T-cell (primary cell): ENCODE results near the gene SMIM43. TPM values are rescaled to one million over a fixed set of nuclear protein-coding genes. Genes with fewer than 3 reads are reported as not detected.
A peak's percentile ranks its signal among the peaks of the same experiment; 100 is the strongest.
"Not testable (repeated sequence)": the region's sequence is repeated elsewhere in the genome, so short reads cannot be mapped to it uniquely, and the experiment has no call there.

Experiments
- ATAC-seq, 4 experiments: fragments of 200-7000 bp in 3 of 4; fragments of 150-1000 bp in 1 of 4; cut with Tn5 transposase; replicated peaks in 1 of 4; 1 replicate in 3 of 4; 2 replicates in 1 of 4; pipeline ENCODE4 v1.10.0; 2021; ENCODE audit warnings: moderate library complexity in 3 of 4, mild to moderate bottlenecking in 2 of 4, moderate number of reproducible peaks in 1 of 4
- CTCF ChIA-PET, 2 donors: fragments of 300-600 bp; sonication (Branson Sonifier 250); formaldehyde crosslinking; loops; one replicate each; lab custom pipeline; 2022; ENCODE audit warnings: antibody characterized with exemption in 2 of 2; lab: Charles Lee
- POLR2A ChIA-PET, 2 donors: fragments of 300-600 bp; sonication (Branson Sonifier 250); formaldehyde crosslinking; loops; one replicate each; lab custom pipeline; 2022; ENCODE audit warnings: antibody characterized with exemption in 2 of 2; lab: Charles Lee
- DNase-seq, 35 experiments: peaks; one replicate each; pipeline versions ENCODE4 v3.0.0 to v3.0.0-alpha.2; 2013 to 2023
- H3K27ac ChIP-seq: one replicate; pipeline ENCODE4 v1.5.1; 2013; ENCODE audit warnings: low read length
- H3K27me3 ChIP-seq, 2 experiments: replicated peaks in 1 of 2; 1 replicate in 1 of 2; 2 replicates in 1 of 2; pipeline versions ENCODE4 v1.6.1 to v1.7.0; 2013; ENCODE audit warnings: low read length in 1 of 2, mixed read lengths in 1 of 2; ENCODE audit not compliant: control insufficient read depth in 2 of 2, insufficient read depth in 2 of 2; ENCODE audit errors: extremely low read depth in 1 of 2
- H3K36me3 ChIP-seq, 2 donors: 1 replicate in 1 of 2; 2 replicates in 1 of 2; pipeline versions ENCODE4 v1.6.1 to v1.7.0; 2013; ENCODE audit warnings: low read length in 1 of 2; ENCODE audit not compliant: control insufficient read depth in 2 of 2, insufficient read depth in 1 of 2; ENCODE audit errors: extremely low read depth in 1 of 2
- H3K4me1 ChIP-seq, 2 experiments: 1 replicate in 1 of 2; 2 replicates in 1 of 2; pipeline versions ENCODE4 v1.6.1 to v1.7.0; 2013; ENCODE audit warnings: low read length in 2 of 2, mixed read lengths in 1 of 2; ENCODE audit not compliant: insufficient read depth in 2 of 2, control insufficient read depth in 1 of 2; ENCODE audit errors: extremely low read depth in 1 of 2
- H3K4me3 ChIP-seq, 2 donors: 1 replicate in 1 of 2; 2 replicates in 1 of 2; pipeline versions ENCODE4 v1.5.1 to v1.7.0; 2013; ENCODE audit warnings: mild to moderate bottlenecking in 2 of 2, low read length in 1 of 2, moderate library complexity in 1 of 2; ENCODE audit not compliant: control insufficient read depth in 1 of 2; ENCODE audit errors: extremely low read depth in 1 of 2
- H3K9me3 ChIP-seq: 2 replicates; pipeline ENCODE4 v1.7.0; 2013
- H3K27ac Mint-ChIP-seq, 2 donors: one replicate each; pipeline ENCODE4 v1.8.0; 2020 to 2021; ENCODE audit warnings: mild to moderate bottlenecking in 2 of 2, mixed read lengths in 2 of 2
- H3K27me3 Mint-ChIP-seq, 2 donors: one replicate each; pipeline ENCODE4 v1.8.0; 2021 to 2022; ENCODE audit warnings: mixed read lengths in 2 of 2
- H3K36me3 Mint-ChIP-seq: one replicate; pipeline ENCODE4 v1.8.0; 2021; ENCODE audit warnings: mixed read lengths
- H3K4me1 Mint-ChIP-seq, 3 donors: one replicate each; pipeline ENCODE4 v1.8.0; 2020 to 2022; ENCODE audit warnings: mixed read lengths in 3 of 3, mild to moderate bottlenecking in 1 of 3
- H3K4me3 Mint-ChIP-seq, 3 donors: one replicate each; pipeline ENCODE4 v1.8.0; 2020 to 2022; ENCODE audit warnings: mild to moderate bottlenecking in 3 of 3, mixed read lengths in 3 of 3, moderate library complexity in 3 of 3
- H3K9me3 Mint-ChIP-seq, 3 donors: one replicate each; pipeline ENCODE4 v1.8.0; 2020 to 2022; ENCODE audit warnings: mixed read lengths in 3 of 3
- WGBS: methylation state at CpG from one replicate; pipeline ENCODE4 v1.1.5; 2013; ENCODE audit warnings: missing lambda C conversion rate; ENCODE audit not compliant: insufficient coverage; 5-methylcytosine and 5-hydroxymethylcytosine counted together
- total RNA-seq, 35 experiments: library from RNA in 6 of 35; stranded (reverse) in 6 of 35; fragments of 120-200 nt in 1 of 35; gene quantifications; one replicate each; pipeline versions ENCODE4 v1.2.1 to v1.2.4 and lab custom pipeline; 2013 to 2026

Gene SMIM43
- total RNA-seq, 5 donors from 2014 or later (not counting 1 experiment from before 2014, with no cell fraction given) = 0.43 TPM; not detected in 4

- DNase-seq = no peak
- no peak for ATAC-seq
- H3K36me3 Mint-ChIP-seq = no peaks in the 10 kb centered on the region
- peak overlapping the region in 1 of 2 donors; percentile 46 for H3K4me3 ChIP-seq
- no peaks in the 10 kb centered on the region for H3K36me3 ChIP-seq
- no peaks in the 10 kb centered on the region for H3K9me3 ChIP-seq
- H3K27ac Mint-ChIP-seq = no peak overlapping the region
- ChIA-PET POLR2A (interaction anchor here in 1 of 2 donors (0.6 kb wide), 1 partner anchor 41 kb away, joined by 3 read pairs; no protein-coding TSS in a partner anchor), CTCF (no interaction called here)
- H3K27ac ChIP-seq = no peak overlapping the region
- H3K27me3 ChIP-seq = peaks cover 12 to 27% of the 10 kb centered on the region in 2 experiments
- peaks cover 49 to 53% of the 10 kb centered on the region in 2 donors for H3K27me3 Mint-ChIP-seq
- H3K4me3 Mint-ChIP-seq = peak overlapping the region; percentile 29 to 61 (median 51)
- H3K4me1 ChIP-seq = peaks cover 0 to 12% of the 10 kb centered on the region in 2 experiments
- H3K4me1 Mint-ChIP-seq = peaks cover 9 to 11% (median 11%) of the 10 kb centered on the region in 3 donors
- 69% methylated on average over 5 of the region's 16 CpGs for WGBS
- no peaks in the 10 kb centered on the region for H3K9me3 Mint-ChIP-seq
These were observed 373 bp upstream of the SMIM43 start for GRCh38 chr4:121765368-121765705.

- ATAC-seq = no peak
- no peak overlapping the region for H3K27ac Mint-ChIP-seq
- H3K4me1 ChIP-seq = peaks cover 0 to 12% of the 10 kb centered on the region in 2 experiments
- no peaks in the 10 kb centered on the region for H3K9me3 Mint-ChIP-seq
- H3K27me3 Mint-ChIP-seq = peaks cover 49 to 53% of the 10 kb centered on the region in 2 donors
- ChIA-PET CTCF (no interaction called here), POLR2A (no interaction called here)
- no peaks in the 10 kb centered on the region for H3K36me3 ChIP-seq
- H3K4me1 Mint-ChIP-seq = peaks cover 9 to 11% (median 11%) of the 10 kb centered on the region in 3 donors
- DNase-seq = no peak
- no peak overlapping the region for H3K27ac ChIP-seq
- peak overlapping the region in 1 of 2 donors; percentile 41 for H3K4me3 ChIP-seq
- peak overlapping the region in 1 of 3 donors; percentile 61 for H3K4me3 Mint-ChIP-seq
- WGBS = 41% methylated on average over 8 of the region's 14 CpGs
- peaks cover 10 to 27% of the 10 kb centered on the region in 2 experiments for H3K27me3 ChIP-seq
- no peaks in the 10 kb centered on the region for H3K9me3 ChIP-seq
- H3K36me3 Mint-ChIP-seq = no peaks in the 10 kb centered on the region
These were observed 662 bp downstream of the SMIM43 start for GRCh38 chr4:121764303-121764701.

DNA sequence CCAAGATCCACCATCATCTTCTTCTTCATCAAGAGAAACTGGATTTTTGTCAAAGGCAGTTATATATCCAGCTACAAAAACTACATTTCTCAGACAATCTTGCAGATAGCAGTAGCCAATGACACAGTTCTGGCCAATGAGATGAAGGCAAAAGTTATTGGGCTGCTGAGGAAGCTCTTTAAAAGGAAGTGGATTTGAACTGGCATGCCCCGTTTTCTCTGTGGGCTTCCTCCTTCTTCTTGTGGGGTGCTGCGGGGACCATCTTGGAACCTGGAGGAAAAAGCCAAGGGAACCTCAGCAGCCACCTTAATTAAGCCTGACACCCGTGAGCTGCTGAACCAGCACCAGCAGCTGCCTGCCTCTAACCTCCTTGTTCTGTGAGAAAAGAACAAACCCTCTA, 4.8 kb downstream of the SMIM43 start:
- no peak overlapping the region for H3K4me3 Mint-ChIP-seq
- peaks cover 46% of the 10 kb centered on the region in 2 donors for H3K27me3 Mint-ChIP-seq
- Histone ChIP-seq H3K9me3 (no peaks in the 10 kb centered on the region), H3K4me3 (no peak overlapping the region), H3K4me1 (peaks cover 0 to 10% of the 10 kb centered on the region in 2 experiments), H3K27me3 (peaks cover 4 to 16% of the 10 kb centered on the region in 2 experiments), H3K36me3 (no peaks in the 10 kb centered on the region), H3K27ac (no peak overlapping the region)
- no peak for ATAC-seq
- ChIA-PET CTCF (no interaction called here), POLR2A (no interaction called here)
- no peak overlapping the region for H3K27ac Mint-ChIP-seq
- no peak for DNase-seq
- WGBS = 46% methylated on average over 2 of the region's 3 CpGs
- H3K9me3 Mint-ChIP-seq = no peaks in the 10 kb centered on the region
- no peaks in the 10 kb centered on the region for H3K36me3 Mint-ChIP-seq
- peaks cover 6 to 8% (median 7%) of the 10 kb centered on the region in 3 donors for H3K4me1 Mint-ChIP-seq

- H3K4me1 ChIP-seq = no peaks in the 10 kb centered on the region
- 83% methylated on average over 1 of the region's 2 CpGs for WGBS
- H3K27me3 ChIP-seq = peaks cover 4 to 5% of the 10 kb centered on the region in 2 experiments
- ChIA-PET POLR2A (no interaction called here), CTCF (interaction anchor here in 1 of 2 donors (0.7 kb wide), 1 partner anchor 1091 kb away, joined by 3 read pairs; no protein-coding TSS in a partner anchor)
- H3K36me3 ChIP-seq = no peaks in the 10 kb centered on the region
- DNase-seq (no peak), ATAC-seq (no peak)
- no peak overlapping the region for H3K27ac ChIP-seq
- H3K27ac Mint-ChIP-seq = no peak overlapping the region
- peaks cover 46 to 50% of the 10 kb centered on the region in 2 donors for H3K27me3 Mint-ChIP-seq
- H3K4me3 ChIP-seq = no peak overlapping the region
- peaks cover 2 to 3% (median 2%) of the 10 kb centered on the region in 3 donors for H3K4me1 Mint-ChIP-seq
- H3K4me3 Mint-ChIP-seq = no peak overlapping the region
- H3K9me3 ChIP-seq = no peaks in the 10 kb centered on the region
- no peaks in the 10 kb centered on the region for H3K9me3 Mint-ChIP-seq
- H3K36me3 Mint-ChIP-seq = no peaks in the 10 kb centered on the region
These were observed 5.9 kb downstream of the SMIM43 start for GRCh38 chr4:121758925-121759568.

GRCh38 chr4:121752142-121752541, 12.8 kb downstream of the SMIM43 start:
- H3K27me3 Mint-ChIP-seq = peaks cover 40 to 47% of the 10 kb centered on the region in 2 donors
- WGBS = 50% methylated on average over 1 of the region's 1 CpG
- H3K27ac Mint-ChIP-seq, H3K36me3 ChIP-seq, DNase-seq, H3K27ac ChIP-seq, H3K4me1 ChIP-seq, H3K36me3 Mint-ChIP-seq, ATAC-seq, H3K9me3 ChIP-seq, POLR2A ChIA-PET, H3K4me3 Mint-ChIP-seq, H3K4me3 ChIP-seq, H3K9me3 Mint-ChIP-seq, CTCF ChIA-PET, H3K27me3 ChIP-seq, H3K4me1 Mint-ChIP-seq: not testable (repeated sequence)

- Mint-ChIP-seq H3K27me3 (peaks cover 25 to 35% of the 10 kb centered on the region in 2 donors), H3K27ac (no peak overlapping the region), H3K9me3 (no peaks in the 10 kb centered on the region), H3K36me3 (no peaks in the 10 kb centered on the region), H3K4me1 (no peaks in the 10 kb centered on the region), H3K4me3 (no peak overlapping the region)
- ChIA-PET CTCF (no interaction called here), POLR2A (no interaction called here)
- Histone ChIP-seq H3K4me3 (no peak overlapping the region), H3K36me3 (no peaks in the 10 kb centered on the region), H3K27ac (no peak overlapping the region), H3K9me3 (no peaks in the 10 kb centered on the region), H3K4me1 (no peaks in the 10 kb centered on the region), H3K27me3 (no peaks in the 10 kb centered on the region)
- 50% methylated on average over 1 of the region's 4 CpGs for WGBS
- no peak for ATAC-seq
- DNase-seq = no peak
These were observed 15.7 kb downstream of the SMIM43 start for GRCh38 chr4:121749225-121749624.
